Activated CD8-positive, alpha-beta memory T cell treated with anti-CD3 and anti-CD28 coated beads, Interleukin-2, amount 50 U/mL, for 1 hour (primary cell): Measurements from ENCODE around the gene PTPRE.

Experiments used
- DNase-seq: peaks from one replicate; pipeline ENCODE4 v3.0.0-alpha.2; 2020; ENCODE audit errors: extremely low read depth

The PTPRE gene

DNA sequence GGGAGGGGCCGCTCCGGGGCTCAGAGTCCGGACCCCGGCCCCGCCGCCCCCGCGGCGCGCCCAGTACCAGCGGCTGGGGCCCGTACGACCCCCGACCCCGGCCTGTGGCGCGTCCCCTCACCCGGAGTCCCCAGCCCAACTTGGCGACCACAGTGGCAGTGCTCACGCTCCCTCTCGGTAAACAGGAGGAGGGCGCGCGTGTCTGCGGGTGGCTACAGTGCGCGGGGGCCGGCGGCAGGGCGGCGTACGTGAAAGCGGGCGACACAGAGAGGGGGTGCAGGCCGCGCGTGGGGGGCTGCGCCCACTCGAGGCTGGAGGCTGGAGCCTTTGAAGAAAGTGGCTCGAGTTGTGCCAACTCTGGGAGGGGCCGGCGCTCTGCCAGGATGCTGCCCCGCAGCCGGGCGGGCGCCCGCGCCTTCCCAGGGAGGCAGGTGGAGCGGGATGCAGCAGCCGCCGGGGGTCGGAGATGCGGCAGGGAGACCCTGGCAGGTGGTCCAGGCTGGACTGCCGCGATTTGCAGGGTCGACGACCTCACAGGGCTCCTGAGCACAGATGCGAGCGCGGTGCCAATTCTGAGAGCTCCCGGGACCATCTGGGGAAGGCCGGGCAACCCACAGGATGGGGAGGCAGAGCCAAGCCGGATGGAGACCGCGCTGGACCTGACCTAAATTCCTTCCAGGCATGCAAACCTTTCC lies 655 bp downstream of the PTPRE start:
- DNase-seq = no peak

DNA sequence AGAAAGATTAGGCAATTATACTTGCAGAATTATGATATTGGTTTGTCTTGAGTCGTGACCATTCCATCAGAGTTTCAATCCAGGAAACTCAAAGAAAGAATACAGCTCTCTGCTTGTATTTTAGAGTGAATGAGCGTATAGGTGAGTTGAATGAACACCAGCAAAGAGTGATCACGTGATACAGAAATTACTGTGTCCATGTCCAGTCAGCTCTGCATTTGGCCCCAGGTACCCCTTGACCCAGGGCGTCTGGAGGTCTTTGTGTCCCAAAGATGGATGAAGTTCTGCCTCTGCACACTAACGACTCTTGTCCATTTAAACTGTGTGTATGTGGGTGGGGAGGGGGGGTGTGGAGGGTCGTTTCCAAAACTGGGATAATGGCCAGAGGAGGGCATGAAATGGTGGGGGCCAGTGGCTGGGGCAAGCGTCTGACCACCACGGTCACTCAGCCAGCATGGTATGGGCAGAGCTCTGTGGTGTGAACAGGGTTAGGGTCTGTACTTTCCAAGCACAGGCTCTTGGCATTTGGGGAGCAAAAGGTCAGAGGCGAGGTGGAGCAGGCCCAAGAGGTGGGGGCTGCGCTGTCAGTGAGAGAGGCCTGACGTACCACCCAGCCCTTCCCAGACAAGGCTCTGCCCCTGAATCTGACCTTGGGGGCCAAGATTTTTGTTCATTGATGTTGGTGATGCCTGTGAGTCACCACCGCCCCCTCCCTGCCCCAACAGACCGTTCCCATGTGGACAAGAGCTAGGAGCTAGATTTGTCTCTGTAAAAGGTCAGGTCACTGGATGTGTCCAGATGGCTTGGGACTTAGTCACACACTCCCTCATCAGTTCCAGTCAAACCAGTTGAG lies 1.4 kb downstream of the PTPRE start:
- no peak for DNase-seq

DNA sequence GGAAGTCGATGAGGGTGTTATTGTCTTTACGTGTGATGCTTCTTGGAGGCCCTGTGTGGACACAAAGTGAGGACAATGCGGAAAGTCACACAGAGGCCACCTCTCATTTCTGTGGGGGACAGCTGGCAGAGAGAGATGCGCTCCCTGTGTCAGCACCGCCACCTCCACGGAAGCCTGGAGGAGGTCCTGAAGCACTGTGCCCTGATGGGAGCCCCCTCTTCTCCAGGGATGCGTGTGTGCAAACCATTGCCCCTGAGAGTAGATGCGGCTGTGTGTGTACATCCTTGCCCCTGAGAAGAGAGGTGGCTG lies 2.0 kb downstream of the PTPRE start:
- no peak for DNase-seq

DNA sequence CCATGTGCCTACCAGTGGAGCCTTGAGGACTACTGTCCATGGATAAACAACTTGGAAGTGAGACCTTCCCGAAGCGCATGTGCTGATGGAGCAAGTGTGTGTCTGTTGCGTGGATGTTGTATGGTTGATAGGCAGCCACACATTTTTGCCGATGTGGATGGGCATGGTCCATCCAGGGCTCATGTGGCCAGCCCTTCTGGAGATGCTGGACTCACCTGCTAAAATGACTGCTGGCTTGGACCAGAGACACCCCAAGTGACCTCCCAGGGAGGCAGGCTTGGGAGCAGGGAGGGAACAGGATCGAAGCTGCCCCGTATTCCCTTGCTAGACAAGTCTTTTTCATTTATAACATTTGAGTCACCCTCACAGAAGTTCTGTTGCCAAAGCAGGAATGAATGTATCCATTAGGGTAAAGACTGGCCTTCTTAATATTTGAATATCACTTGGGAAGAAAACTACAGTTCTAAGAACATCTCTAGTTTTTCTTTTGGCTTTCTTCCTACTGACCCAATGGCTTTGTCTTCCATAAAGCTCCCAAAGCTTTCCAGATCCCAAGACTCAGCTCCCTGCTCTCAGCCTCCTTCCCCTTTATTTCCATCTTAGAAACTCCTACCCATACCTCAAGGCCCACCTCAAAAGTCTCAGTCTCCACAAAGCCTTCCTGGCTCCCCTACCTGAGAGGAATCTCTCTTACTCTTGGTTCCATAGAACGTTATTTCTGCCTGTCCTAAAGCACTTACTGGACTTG lies 3.0 kb downstream of the PTPRE start:
- DNase-seq = no peak

DNA sequence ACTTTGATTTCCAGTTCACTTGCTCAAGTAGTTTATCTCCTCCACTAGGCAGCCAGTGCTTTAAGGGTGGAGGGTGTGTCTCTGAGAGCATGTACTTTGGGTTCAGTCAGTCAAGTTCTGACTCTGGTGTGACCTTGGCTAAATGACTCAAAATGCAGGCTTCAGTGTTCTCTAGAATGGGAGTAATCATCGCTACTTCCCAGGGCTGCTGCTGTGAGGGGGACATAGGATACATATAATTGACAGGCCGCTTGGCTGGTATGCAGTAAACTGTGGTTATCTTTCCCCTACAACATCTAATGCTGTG lies 3.5 kb downstream of the PTPRE start:
- no peak for DNase-seq

DNA sequence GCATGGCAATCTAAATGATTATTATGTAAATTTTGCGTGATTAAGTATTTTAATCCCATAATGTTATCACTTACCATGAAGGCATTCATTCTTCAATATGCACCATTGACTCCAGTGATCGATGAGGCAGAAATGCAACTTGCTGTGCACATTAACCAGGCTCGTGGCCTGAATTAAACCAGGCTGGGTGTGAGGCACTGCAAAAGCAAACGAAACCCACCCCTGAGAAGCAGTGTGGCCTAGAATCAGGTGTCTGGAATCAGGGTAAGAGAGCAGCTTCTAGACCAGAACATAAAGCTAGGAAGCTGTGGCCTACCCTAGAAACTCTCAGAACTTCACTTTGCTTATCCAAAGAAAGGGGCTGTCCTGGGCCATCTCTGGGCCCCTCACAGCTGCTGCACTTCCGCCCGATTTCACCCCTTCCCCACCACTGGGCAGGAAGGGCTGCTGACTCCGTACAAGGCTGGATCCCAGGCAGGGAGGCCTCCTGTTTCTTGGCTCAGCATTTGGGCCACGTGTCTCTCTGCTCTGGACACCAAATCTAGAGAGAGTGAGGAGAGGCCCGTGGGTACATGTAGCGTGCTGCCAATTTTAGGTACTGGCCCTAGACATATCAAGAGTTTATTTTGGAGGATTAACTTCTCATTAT lies 4.4 kb downstream of the PTPRE start:
- no peak for DNase-seq

DNA sequence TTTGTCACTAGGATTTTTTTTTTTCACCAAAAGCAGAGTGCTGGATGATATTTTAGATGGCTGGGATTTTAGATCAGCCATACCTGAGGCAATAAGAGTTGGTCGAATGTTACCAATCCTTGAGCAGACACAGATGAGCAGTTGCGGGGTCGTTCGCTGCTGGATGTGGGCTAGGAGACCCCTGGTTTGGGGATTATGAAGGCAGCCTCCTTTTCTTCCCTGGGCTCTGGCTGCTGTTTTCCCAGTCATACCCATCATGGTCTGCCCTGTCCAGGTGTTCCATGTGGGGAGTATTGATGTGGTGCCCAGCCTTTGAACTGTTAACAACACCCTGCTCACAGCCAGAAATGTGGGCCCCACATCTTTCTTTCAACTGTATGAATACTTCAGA lies 5.0 kb downstream of the PTPRE start:
- no peak for DNase-seq

DNA sequence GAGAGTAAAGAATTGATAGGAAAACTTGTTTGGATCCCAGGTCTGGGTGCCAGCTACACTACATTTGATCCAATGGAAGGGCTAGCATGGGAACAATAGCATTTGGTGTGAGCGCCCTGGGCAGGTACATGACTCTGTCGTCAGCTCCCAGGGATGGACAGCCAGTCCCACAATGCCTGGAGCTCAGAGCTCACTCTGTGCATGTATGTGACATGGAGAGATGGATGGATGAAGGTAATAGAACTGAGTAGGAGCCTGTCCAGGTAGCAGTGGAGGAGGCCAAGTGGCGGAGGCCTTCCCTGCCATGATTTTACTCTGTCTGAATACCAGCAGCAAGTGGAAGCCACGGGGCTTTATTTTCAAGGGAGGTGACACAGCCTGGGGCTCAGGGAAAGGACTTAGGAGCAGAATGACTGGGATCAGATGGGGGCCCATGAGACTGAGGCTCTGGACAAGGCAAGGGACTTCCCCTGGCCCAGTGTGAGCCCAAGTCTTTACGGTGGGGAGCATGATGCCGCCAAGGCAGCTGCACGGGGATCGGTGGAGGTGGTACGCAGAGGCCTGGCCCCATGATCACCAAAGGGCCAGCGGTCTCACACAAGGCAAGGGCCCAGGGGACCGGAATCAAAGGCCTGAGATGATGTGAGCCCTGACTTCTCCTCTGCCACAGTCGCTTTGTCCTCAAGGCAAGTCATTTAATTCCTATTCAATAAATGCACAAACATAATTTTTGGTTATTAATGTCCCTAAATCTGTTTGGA lies 5.9 kb downstream of the PTPRE start:
- DNase-seq = no peak

DNA sequence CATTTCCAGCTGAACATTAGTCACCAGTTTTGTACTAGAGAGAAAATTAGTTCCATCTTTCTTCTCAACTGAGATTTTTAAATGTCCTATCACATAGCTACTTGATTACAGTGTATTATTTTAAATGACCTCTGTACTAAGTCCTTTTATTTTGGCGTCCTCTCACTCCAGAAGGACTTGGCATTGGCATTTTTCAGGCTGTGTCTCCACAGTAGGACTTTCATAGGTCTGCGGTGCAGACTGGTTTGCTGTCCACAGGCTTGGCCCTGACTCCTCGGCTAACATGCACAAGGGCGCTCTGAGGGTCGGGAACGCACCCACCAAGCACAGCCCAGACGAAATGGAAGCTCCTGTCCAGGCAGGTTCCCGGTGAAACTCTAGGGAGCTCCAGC lies 6.5 kb downstream of the PTPRE start:
- DNase-seq = no peak

DNA sequence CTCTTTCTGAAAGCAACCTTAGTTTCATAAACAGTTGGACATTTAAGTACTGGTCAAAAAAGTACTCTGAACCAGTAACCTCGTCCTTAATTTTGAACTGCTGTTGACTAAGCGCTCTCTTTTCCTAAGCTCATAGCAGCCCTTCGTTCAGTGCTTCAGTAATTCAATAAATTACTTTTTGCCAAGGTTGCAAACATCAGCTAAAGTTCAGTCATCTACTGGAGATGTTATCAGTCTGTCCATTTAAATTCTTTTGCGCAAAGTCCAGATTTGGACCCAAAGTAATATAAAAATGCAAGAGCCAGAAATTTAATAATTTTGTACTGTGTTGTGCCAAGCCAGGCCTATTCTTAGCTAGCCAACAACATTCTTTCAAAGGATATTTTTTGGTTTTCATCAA lies 8.4 kb downstream of the PTPRE start:
- no peak for DNase-seq

DNA sequence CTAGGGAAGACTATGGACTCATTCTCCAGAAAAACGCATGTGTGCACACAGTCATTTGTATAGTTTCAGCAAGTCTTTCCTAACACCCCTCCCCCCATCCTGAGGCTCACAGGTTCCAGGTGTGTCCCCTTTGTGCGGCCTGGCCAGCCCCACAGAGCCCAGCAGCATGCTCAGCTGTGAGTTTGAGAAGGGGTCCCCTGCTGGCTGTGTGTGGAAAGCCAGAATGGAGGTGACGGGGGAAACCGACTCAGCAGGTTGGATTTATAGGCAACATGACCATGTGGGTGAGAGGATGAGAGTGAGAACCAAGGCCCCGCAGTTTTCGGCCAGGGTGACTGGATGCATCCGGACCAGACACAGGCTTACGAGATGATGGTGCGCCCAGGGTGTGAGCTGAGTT lies 9.9 kb downstream of the PTPRE start:
- no peak for DNase-seq

DNA sequence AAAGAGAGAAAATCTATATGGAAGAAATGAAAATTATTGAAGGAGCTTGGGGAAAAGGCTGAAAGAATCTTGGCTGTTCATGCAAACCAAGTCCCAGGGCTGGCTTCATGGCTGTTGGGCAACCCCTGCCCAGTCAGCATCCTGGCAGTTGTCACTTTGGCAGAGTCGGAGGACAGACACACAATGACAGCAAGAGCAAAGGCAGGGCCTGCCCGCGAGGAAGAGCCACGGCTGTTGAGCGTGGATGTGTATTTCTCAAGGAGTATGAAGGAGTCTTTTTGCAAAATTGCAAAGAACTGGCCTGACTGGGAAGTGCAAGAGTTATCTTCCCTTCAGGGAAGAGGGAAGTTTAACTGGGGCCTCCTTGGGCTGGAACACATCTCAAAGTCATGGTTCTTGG lies 11.7 kb downstream of the PTPRE start:
- DNase-seq = no peak

DNA sequence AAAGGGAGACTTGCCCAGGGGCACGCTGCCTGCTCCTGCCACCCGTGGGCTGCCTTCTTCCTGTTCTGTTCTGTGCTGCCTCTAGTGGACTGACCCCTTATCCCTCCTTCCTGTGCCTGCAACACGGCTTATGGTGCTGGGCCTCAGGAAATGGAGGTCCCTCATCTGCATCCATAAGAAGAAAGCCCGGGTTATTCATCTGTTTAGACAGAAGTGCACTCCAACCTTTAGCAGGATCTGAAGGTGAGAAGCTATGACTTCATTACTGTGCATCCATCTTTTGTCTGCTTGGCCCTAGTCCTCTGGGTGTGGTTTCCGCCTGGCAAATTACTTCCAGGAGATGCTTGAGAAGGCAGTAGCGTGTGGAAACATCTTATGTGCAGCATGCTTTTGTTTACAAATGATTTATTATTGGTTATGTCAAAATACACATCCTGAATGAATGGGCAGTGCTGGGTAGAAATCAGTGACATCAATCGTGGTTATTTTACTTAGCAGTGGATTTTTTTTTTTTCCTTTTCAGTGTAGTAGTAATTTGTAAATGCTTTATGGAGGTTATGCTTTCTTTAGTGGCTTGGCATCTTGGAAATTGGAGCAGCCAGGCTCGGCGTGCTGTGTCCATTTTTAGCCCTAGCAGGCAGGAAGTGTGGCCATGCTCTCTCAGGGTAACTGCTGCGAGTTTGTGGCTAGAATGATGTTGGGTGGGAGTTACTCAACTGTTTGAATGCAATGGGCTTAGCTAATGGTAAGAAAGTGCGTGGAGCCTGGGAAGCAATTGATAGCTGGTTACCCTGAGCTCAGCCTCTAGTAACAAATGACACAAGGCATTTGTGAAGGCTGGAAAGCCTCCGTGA lies 12.7 kb downstream of the PTPRE start:
- DNase-seq = no peak

DNA sequence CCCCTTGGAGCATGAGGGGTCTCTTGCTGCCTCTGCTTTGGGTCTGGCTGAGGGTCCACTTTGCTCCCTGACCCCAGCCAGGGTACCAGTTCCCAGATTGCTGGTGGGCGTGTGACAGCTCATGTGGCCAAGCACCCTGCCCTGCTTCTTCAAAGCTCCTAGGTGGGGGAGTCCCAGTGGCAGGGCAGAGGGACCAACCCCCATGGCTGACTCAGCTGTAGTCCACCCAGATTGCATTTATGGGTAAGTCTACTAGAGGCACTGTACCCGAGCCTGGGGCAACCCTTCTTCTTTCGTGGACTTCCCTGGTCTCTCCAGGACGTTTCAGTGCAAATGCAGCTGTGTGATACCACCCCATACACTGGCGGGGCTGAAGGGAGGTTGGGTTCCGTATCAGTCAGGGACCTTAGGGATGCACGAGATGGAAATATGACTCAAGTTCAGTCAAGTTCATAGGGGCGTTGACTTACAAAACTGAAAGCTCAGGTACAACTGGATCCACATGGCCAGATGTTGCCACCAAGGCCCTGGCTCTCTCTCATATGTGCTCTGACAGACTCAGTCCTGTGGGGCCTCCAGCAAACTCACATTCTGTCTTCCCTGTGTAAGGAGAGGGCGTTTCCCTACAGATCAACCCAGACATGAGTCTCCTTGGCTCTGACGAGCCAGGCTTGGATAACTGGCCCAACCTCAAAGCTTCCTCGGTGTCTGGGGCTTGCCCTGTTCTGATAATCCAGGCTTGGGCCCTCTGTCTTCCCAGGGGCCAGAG lies 13.6 kb downstream of the PTPRE start:
- DNase-seq = no peak

DNA sequence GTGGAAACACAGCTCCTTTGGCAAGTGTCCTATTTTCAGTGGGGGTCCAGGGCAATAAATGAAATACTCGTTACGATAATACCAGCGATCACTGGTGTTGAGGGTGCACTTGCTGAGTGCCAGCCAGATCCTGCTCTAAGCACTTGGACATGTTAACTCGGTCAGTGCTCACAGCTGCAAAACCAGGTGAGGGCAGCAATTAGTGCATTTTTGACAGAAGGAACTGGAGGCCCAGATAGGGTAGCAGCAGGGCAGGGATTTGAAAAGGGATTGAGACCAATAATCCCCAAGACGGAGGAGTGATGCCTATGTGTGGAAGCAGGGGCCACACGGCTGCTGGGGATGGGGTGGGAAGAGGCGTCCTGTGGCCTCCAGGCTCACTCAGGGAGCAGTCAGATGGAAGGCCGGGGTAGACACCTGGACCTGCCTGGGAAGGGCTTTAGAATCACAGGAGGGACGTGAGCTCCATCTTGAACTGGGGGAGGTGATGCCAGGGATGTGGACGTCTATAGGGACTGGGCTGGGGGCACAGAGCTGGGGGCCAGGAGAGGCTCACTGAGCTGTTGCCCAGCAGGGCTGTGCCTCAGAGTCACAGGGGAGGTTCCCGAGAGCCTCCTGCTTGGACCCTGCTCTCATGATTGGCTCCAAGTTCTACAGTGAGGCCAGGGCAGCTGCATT lies 14.3 kb downstream of the PTPRE start:
- DNase-seq = no peak

DNA sequence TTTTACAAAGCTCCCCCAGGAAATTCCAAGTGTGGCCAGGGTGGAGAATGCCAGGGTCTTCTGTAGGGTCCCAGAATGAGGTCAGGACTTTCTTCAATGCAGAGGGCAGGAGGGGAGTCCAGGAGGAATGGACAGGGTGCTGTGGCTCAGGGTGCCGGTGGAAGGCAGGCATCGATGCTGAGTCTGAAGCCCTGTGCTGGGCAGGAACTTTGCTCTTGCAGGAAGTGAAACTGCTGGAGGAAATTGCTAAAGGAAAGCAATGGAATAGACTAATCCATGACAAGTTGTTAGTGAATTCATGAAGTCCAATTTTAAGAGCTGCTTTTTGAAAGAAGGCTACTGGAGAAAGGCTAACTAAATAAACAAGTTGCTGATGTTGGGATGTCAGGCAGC lies 14.8 kb downstream of the PTPRE start:
- no peak for DNase-seq

DNA sequence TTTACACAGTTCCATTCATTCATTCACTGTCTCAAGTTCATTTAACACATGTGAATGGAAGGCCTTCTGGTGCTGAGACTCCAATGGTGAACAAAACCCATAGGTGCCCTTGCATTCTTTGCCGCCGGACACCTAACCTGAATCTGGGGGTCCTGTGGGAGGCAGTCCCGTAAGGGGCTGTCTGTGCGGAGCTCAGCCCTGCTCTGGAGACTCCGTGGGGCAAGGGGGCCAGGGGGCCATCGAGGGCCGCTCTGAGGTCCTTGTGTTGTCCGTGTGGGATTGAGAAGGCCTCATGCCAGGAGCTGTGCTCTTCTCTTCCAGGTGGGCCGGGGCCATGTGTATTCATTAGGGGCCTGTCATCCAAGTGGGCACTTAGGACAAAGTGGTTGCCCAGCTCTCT lies 15.3 kb downstream of the PTPRE start:
- DNase-seq = no peak

DNA sequence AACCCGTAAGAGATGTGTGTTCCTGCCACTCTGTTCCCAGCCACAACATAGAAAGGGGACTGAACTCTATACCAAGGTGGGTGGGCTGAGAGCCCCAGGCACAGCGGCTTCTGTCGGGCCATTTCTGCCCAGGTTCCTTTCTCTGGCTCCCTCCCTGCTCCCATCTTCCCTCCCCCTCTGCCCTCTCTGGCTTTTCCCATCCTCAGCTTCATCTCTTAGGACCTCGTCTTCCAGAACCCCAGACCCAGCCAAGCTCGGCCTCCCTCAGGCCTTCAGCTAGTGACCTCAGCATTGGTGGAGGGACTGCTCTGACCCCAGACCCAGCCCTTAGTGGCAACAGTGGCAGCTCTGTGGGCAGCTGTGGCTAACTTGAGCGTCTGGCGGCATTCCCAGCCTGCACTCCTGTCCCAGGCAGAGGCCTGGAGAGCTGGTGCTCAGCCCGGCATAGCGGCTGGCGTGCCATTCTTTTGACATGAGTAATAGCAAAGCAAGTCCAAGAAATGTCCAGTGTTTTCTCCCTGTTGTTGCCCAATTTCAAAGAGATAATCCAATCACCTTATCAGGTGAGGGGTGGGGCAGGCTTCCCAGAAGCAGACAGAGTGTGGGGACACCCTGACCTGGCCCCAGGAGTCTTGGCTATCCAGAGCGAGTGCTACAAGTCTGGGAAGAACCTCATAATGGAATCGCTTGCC lies 15.9 kb downstream of the PTPRE start:
- no peak for DNase-seq

DNA sequence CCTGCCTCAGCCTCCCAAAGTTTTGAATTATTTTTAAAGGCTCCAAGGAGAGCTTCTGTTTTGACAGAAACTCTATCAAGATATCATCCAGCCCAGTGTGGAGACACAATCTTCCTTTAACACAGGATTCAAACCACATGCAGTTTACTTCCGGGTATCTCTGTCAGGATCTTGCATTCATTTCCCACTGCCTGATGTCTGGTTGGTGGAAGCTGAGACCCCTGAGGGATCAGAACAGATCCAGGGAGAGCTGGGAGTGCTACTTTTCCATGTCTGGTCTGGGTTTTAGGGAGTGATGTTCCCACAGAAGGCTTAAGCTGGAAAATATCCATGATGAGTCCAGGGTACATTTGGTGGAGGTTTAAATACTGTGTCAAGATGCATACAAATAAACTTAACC lies 16.7 kb downstream of the PTPRE start:
- no peak for DNase-seq
